ENCODE results near the gene RAB1A.

The RAB1A gene

DNA sequence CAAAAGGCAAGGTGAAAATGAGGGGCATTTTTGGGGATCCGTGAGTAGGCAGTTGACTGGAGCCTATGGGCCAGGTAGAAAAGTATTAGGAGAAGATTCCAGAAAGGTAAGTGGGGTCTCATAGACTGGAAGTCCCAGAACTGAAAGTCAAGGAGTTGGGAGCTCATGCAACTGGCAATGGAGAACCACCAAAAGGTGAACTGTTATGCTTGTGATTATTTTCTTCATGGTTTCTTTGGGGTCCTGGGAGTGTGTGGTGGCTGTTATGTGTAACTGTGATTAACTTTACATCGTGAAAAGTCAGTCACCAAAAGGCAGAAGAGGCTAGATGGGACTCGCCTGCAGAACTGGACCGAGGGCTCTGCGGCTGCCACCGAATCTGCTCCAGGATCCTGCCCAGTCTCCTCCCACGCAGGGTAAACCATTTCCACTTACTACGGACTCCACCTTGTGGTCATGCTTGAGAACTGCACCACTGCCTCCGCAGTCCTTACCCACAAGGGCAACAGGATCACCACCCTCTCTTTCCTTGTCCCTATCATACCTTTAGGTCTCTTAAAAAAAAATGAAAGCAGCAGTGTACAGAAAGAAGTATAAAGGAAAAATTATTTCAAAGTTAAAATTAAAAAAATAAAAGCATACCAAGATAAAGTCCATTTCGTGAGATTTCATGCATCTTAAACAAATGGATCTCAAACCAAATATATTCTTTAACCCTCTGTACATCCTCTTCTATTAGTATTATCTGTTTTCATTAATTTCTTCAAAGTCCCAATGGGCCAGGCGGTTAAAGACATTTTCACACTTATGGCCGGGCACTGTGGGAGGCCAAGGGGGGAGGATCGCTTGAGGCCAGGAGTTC is 89.3 kb downstream of the RAB1A start:
- DNase-seq (ENCODE audit: insufficient read length, low spot score) (peak; percentile 69), FAIRE-seq (peak; percentile 29)
- TF ChIP-seq, protein P1, sequence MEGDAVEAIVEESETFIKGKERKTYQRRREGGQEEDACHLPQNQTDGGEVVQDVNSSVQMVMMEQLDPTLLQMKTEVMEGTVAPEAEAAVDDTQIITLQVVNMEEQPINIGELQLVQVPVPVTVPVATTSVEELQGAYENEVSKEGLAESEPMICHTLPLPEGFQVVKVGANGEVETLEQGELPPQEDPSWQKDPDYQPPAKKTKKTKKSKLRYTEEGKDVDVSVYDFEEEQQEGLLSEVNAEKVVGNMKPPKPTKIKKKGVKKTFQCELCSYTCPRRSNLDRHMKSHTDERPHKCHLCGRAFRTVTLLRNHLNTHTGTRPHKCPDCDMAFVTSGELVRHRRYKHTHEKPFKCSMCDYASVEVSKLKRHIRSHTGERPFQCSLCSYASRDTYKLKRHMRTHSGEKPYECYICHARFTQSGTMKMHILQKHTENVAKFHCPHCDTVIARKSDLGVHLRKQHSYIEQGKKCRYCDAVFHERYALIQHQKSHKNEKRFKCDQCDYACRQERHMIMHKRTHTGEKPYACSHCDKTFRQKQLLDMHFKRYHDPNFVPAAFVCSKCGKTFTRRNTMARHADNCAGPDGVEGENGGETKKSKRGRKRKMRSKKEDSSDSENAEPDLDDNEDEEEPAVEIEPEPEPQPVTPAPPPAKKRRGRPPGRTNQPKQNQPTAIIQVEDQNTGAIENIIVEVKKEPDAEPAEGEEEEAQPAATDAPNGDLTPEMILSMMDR (IDR thresholded peaks at IDR 0.05; ENCODE audit: insufficient read depth, missing control alignments), result peak; percentile 94

DNA sequence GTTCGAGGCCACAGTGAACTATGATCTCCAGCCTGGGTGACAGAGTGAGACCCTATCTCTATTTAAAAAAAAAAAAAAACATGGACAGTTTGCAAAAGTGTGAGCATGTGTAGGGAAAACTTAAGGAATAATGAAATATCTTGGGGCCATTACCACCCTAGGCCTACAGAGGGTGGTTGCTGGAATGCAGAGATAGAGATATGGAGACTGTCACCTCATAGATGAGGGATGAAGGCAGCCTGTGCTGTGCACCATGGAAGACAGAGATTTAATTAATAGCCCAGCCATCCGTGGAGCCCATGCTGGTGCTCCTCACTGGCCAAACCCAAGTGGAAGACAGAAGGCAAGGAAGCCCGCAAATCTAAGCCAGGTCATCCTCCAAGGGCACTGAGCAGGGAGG is 90.3 kb downstream of the RAB1A start:
- no peak for DNase-seq (ENCODE audit: insufficient read length, low spot score)

DNA sequence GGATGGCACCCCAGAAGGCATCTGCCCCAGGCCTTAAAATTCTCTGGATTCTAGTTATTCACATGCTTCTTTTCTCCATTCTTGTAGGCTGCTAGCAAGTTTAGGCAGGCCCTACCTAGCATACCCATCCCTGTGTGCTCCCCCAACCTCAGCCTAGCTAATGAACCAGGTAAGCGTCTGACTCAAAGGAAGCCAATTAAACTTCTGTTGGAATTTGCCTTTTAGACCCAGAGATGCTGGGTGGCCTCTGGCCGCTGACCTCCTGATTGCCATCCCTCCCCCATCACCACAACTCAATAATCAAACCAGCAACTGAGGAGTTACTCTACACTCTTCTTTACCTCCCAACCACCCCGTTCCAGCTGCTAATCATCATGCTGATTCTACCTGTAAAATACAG is 92.7 kb downstream of the RAB1A start:
- TF ChIP-seq, protein P1 (IDR thresholded peaks at IDR 0.05; ENCODE audit: insufficient read depth, missing control alignments), result no peak
- FAIRE-seq (no peak), DNase-seq (ENCODE audit: insufficient read length, low spot score) (no peak)

More for the DNA sequence above, 90.3 kb downstream of the RAB1A start:
- TF ChIP-seq, protein P1 (IDR thresholded peaks at IDR 0.05; ENCODE audit: insufficient read depth, missing control alignments), result no peak
- no peak for FAIRE-seq
